Testis (tissue), 3 donors: ENCODE results near the gene DYRK1B. TPM values are rescaled to one million over a fixed set of nuclear protein-coding genes. Genes with fewer than 3 reads are reported as not detected.

Source experiments
- DNase-seq: peaks from one replicate; pipeline ENCODE4 v3.0.0-alpha.2; 2019
- H3K27ac ChIP-seq, 2 donors: fragments of 200-600 bp; sonication (generic); one replicate each; pipeline ENCODE4 v1.5.1; 2019
- H3K27me3 ChIP-seq: fragments of 200-600 bp; sonication (generic); one replicate; pipeline ENCODE4 v1.5.1; 2019
- H3K36me3 ChIP-seq: fragments of 200-600 bp; sonication (generic); one replicate; pipeline ENCODE4 v1.5.1; 2017; ENCODE audit warnings: low read depth; ENCODE audit errors: missing control alignments
- H3K4me1 ChIP-seq: fragments of 200-600 bp; sonication (generic); one replicate; pipeline ENCODE4 v1.5.1; 2019
- H3K4me3 ChIP-seq, 2 donors: fragments of 200-600 bp; sonication (generic); one replicate each; pipeline ENCODE4 v1.5.1; 2017 to 2019
- H3K9me3 ChIP-seq: fragments of 200-600 bp; sonication (generic); one replicate; pipeline ENCODE4 v1.5.1; 2017
- CTCF ChIP-seq, 3 experiments: fragments of 450-650 bp in 2 of 3; fragments of 200-600 bp in 1 of 3; sonication (generic) in 1 of 3; IDR thresholded peaks; one replicate each; pipeline ENCODE4 v1.5.1; 2016 to 2019; ENCODE audit warnings: antibody characterized with exemption in 3 of 3, mild to moderate bottlenecking in 2 of 3, moderate library complexity in 1 of 3
- POLR2A ChIP-seq: fragments of 450-650 bp; IDR thresholded peaks from one replicate; pipeline ENCODE4 v1.6.1; 2017; ENCODE audit warnings: antibody characterized with exemption, mild to moderate bottlenecking, moderate library complexity
- WGBS, 2 donors: methylation state at CpG; one replicate each; pipeline ENCODE4 v1.1.5; 2018; 5-methylcytosine and 5-hydroxymethylcytosine counted together
- intact Hi-C: fragments of 100-400 bp; cut with DNase I; formaldehyde crosslinking; loops from one replicate; pipeline ENCODE4 v1.15.1; 2023; ENCODE audit warnings: low total_unique reads
- polyA plus RNA-seq: library from polyadenylated mRNA; stranded (reverse); fragments of 350-450 nt; fragmentation: Illumina TruSeq; extraction: RNeasy Lipid Tissue Mini Kit (QIAGEN cat#74804); gene quantifications from one replicate; pipeline ENCODE4 v1.2.3, GENCODE V29; 2014; ENCODE audit warnings: low read depth, low replicate concordance; ENCODE audit not compliant: insufficient read depth
- total RNA-seq, 2 donors: library from RNA; depleted of rRNA; stranded (reverse); fragments of >200 nt; gene quantifications; one replicate each; pipeline ENCODE4 v1.2.3, GENCODE V29; 2016

Gene DYRK1B
- total and polyA plus RNA-seq, 3 donors from 2014 or later = 90.8 to 127 (median 124) TPM

DNA sequence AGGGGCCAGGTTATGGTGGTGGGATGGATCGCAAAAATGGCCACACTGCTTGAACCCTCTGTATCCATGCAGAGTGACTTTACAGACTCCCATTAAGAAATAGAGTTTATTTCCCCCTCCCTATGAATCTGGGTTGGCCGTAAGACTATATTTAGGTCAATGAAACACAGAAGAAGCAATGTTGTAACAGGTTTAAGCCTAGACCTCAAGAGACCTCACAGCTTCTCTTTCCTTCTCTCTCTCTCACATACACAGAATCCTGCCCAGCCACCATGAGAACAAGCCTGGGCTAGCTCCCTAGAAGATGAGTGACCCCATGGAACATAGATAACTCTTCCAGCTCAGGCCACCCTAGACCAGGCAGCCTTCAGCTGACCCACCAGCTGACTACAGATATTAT lies 33.2 kb upstream of the DYRK1B start:
- Histone ChIP-seq H3K4me1 (no peaks in the 10 kb centered on the region), H3K27ac (no peak overlapping the region), H3K4me3 (no peak overlapping the region), H3K36me3 (no peaks in the 10 kb centered on the region), H3K9me3 (no peaks in the 10 kb centered on the region), H3K27me3 (no peaks in the 10 kb centered on the region)
- DNase-seq = no peak
- WGBS, 2 donors = 91 to 92% methylated on average over 2 of the region's 2 CpGs
- intact Hi-C loops = no loop called here
- TF ChIP-seq POLR2A (no peak), CTCF (IDR thresholded peaks at IDR 0.05) (no peak)

GRCh38 chr19:39865953-39866352 lies 32.0 kb upstream of the DYRK1B start:
- H3K4me1 ChIP-seq = no peaks in the 10 kb centered on the region
- H3K9me3 ChIP-seq = no peaks in the 10 kb centered on the region
- H3K27ac ChIP-seq = no peak overlapping the region
- TF ChIP-seq CTCF (IDR thresholded peaks at IDR 0.05) (no peak), POLR2A (no peak)
- no peak for DNase-seq
- H3K27me3 ChIP-seq = no peaks in the 10 kb centered on the region
- intact Hi-C loops = no loop called here
- no peak overlapping the region for H3K4me3 ChIP-seq
- H3K36me3 ChIP-seq = no peaks in the 10 kb centered on the region
- WGBS, 2 donors = 97 to 98% methylated on average over 5 of the region's 5 CpGs

- 92 to 96% methylated on average over 2 of the region's 2 CpGs for WGBS, 2 donors
Measured at GRCh38 chr19:39865186-39865585, 31.2 kb upstream of the DYRK1B start.

GRCh38 chr19:39864118-39864517 lies 30.2 kb upstream of the DYRK1B start:
- 72 to 75% methylated on average over 2 of the region's 2 CpGs for WGBS, 2 donors
- intact Hi-C loops = no loop called here
- Histone ChIP-seq H3K27me3 (no peaks in the 10 kb centered on the region), H3K36me3 (no peaks in the 10 kb centered on the region), H3K9me3 (no peaks in the 10 kb centered on the region), H3K4me1 (no peaks in the 10 kb centered on the region), H3K4me3 (no peak overlapping the region), H3K27ac (no peak overlapping the region)
- TF ChIP-seq POLR2A (no peak), CTCF (IDR thresholded peaks at IDR 0.05) (no peak)
- no peak for DNase-seq

More at GRCh38 chr19:39865186-39865585, 31.2 kb upstream of the DYRK1B start:
- TF ChIP-seq CTCF (IDR thresholded peaks at IDR 0.05) (no peak), POLR2A (no peak)
- intact Hi-C loops = no loop called here
- H3K27ac ChIP-seq = no peak overlapping the region
- no peaks in the 10 kb centered on the region for H3K9me3 ChIP-seq
- no peak for DNase-seq
- no peaks in the 10 kb centered on the region for H3K4me1 ChIP-seq
- H3K4me3 ChIP-seq = no peak overlapping the region
- no peaks in the 10 kb centered on the region for H3K27me3 ChIP-seq
- no peaks in the 10 kb centered on the region for H3K36me3 ChIP-seq

DNA sequence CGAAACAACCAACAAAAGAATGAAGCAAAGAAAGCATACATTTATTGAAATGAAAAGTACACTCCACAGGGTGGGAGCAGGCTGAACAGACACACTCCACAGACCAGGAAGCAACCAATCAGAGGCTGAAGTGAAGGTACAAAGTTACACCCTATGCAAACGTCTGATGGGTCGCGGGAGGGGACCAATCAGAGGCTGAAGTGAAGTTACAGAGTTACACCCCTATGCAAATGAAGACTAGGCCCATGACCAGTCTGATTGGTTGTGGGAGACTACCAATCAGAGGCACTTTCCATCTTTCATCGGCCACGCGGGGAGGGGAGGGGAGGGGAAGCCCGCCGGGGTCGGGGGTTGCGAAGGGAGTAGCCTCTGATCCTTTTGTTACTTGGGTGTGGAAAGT lies 24.6 kb upstream of the DYRK1B start:
- Histone ChIP-seq H3K27me3 (no peaks in the 10 kb centered on the region), H3K36me3 (no peaks in the 10 kb centered on the region), H3K9me3 (no peaks in the 10 kb centered on the region), H3K4me1 (no peaks in the 10 kb centered on the region), H3K4me3 (no peak overlapping the region), H3K27ac (no peak overlapping the region)
- 44 to 56% methylated on average over 8 to 11 of the region's 11 CpGs for WGBS, 2 donors
- TF ChIP-seq POLR2A = no peak
- no peak for TF ChIP-seq CTCF (IDR thresholded peaks at IDR 0.05)
- intact Hi-C loops = no loop called here
- peak; percentile 65 for DNase-seq
